HCT116 (cell line): Measurements from ENCODE around the gene TMEM185B.

Experiments used
- CBX3 ChIP-seq: IDR thresholded peaks from 2 replicates; pipeline ENCODE4 v1.6.1; 2012; ENCODE audit warnings: low read depth
- CEBPB ChIP-seq: IDR thresholded peaks from 2 replicates; pipeline ENCODE4 v1.6.1; 2012; ENCODE audit warnings: low read depth
- EZH2 ChIP-seq: fragments of 200-600 bp; sonication (generic); IDR thresholded peaks from 2 replicates; pipeline ENCODE4 v1.6.1; 2017; ENCODE audit warnings: antibody characterized with exemption, mixed run types
- EZH2phosphoT487 ChIP-seq: fragments of 200-600 bp; IDR thresholded peaks from 2 replicates; pipeline ENCODE4 v1.6.1; 2018; ENCODE audit warnings: antibody characterized with exemption, borderline replicate concordance
- JUND ChIP-seq: IDR thresholded peaks from 2 replicates; pipeline ENCODE4 v1.6.1; 2012
- POLR2A ChIP-seq: IDR thresholded peaks from 2 replicates; pipeline ENCODE4 v1.7.0; 2011; ENCODE audit warnings: borderline replicate concordance; ENCODE audit not compliant: insufficient read depth, insufficient read length; ENCODE audit errors: extremely low read depth
- POLR2AphosphoS5 ChIP-seq: IDR thresholded peaks from 2 replicates; pipeline ENCODE4 v1.6.1; 2011; ENCODE audit warnings: mild to moderate bottlenecking, low read depth, low read length, moderate library complexity
- SRF ChIP-seq: IDR thresholded peaks from 2 replicates; pipeline ENCODE4 v1.6.1; 2012; ENCODE audit warnings: low read depth
- TCF7L2 ChIP-seq: IDR thresholded peaks from 2 replicates; pipeline ENCODE4 v1.7.0; 2011; ENCODE audit warnings: borderline replicate concordance, inconsistent platforms; ENCODE audit not compliant: insufficient read depth, insufficient read length; ENCODE audit errors: extremely low read depth
- ZBTB33 ChIP-seq: IDR thresholded peaks from 2 replicates; pipeline ENCODE4 v1.6.1; 2011; ENCODE audit warnings: mild to moderate bottlenecking, low read length, moderate library complexity; ENCODE audit not compliant: insufficient replicate concordance; ENCODE audit errors: extremely low read depth
- ZFX ChIP-seq: fragments of 450-650 bp; IDR thresholded peaks from 2 replicates; pipeline ENCODE4 v1.6.1; 2017
- TF ChIP-seq, protein P1 (sequence below), 3 experiments: fragments of 200-600 bp in 1 of 3; sonication (generic) in 1 of 3; IDR thresholded peaks in 2 of 3; conservative IDR thresholded peaks in 1 of 3; 2 replicates each; pipeline ENCODE4 v1.5.1; 2012 to 2017; ENCODE audit warnings: low read depth in 2 of 3, low read length in 2 of 3, antibody characterized with exemption in 1 of 3, borderline replicate concordance in 1 of 3, control low read depth in 1 of 3, mild to moderate bottlenecking in 1 of 3, mixed read lengths in 1 of 3, mixed run types in 1 of 3, moderate library complexity in 1 of 3; ENCODE audit not compliant: insufficient read depth in 1 of 3
- TF ChIP-seq, protein P2 (sequence below): IDR thresholded peaks from 2 replicates; pipeline ENCODE4 v1.6.1; 2012
- TF ChIP-seq, protein P3 (sequence below): IDR thresholded peaks from 2 replicates; pipeline ENCODE4 v1.6.1; 2012; ENCODE audit warnings: low read depth

GRCh38 chr2:120243211-120243610 is 20.0 kb upstream of the TMEM185B start:
- TF ChIP-seq ZBTB33 = no peak
- TF ChIP-seq, protein P1, sequence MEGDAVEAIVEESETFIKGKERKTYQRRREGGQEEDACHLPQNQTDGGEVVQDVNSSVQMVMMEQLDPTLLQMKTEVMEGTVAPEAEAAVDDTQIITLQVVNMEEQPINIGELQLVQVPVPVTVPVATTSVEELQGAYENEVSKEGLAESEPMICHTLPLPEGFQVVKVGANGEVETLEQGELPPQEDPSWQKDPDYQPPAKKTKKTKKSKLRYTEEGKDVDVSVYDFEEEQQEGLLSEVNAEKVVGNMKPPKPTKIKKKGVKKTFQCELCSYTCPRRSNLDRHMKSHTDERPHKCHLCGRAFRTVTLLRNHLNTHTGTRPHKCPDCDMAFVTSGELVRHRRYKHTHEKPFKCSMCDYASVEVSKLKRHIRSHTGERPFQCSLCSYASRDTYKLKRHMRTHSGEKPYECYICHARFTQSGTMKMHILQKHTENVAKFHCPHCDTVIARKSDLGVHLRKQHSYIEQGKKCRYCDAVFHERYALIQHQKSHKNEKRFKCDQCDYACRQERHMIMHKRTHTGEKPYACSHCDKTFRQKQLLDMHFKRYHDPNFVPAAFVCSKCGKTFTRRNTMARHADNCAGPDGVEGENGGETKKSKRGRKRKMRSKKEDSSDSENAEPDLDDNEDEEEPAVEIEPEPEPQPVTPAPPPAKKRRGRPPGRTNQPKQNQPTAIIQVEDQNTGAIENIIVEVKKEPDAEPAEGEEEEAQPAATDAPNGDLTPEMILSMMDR (IDR thresholded peaks at IDR 0.05 in 2 of 3, conservative IDR thresholded peaks at IDR 0.05 in 1 of 3; ENCODE audit: borderline replicate concordance in 1 of 3, insufficient read depth in 1 of 3, low read depth in 2 of 3, low read length in 2 of 3) = no peak
- TF ChIP-seq EZH2 = no peak
- no peak for TF ChIP-seq ZFX
- TF ChIP-seq POLR2AphosphoS5 = no peak
- TF ChIP-seq, protein P2, sequence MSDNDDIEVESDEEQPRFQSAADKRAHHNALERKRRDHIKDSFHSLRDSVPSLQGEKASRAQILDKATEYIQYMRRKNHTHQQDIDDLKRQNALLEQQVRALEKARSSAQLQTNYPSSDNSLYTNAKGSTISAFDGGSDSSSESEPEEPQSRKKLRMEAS = no peak
- TF ChIP-seq, protein P3, sequence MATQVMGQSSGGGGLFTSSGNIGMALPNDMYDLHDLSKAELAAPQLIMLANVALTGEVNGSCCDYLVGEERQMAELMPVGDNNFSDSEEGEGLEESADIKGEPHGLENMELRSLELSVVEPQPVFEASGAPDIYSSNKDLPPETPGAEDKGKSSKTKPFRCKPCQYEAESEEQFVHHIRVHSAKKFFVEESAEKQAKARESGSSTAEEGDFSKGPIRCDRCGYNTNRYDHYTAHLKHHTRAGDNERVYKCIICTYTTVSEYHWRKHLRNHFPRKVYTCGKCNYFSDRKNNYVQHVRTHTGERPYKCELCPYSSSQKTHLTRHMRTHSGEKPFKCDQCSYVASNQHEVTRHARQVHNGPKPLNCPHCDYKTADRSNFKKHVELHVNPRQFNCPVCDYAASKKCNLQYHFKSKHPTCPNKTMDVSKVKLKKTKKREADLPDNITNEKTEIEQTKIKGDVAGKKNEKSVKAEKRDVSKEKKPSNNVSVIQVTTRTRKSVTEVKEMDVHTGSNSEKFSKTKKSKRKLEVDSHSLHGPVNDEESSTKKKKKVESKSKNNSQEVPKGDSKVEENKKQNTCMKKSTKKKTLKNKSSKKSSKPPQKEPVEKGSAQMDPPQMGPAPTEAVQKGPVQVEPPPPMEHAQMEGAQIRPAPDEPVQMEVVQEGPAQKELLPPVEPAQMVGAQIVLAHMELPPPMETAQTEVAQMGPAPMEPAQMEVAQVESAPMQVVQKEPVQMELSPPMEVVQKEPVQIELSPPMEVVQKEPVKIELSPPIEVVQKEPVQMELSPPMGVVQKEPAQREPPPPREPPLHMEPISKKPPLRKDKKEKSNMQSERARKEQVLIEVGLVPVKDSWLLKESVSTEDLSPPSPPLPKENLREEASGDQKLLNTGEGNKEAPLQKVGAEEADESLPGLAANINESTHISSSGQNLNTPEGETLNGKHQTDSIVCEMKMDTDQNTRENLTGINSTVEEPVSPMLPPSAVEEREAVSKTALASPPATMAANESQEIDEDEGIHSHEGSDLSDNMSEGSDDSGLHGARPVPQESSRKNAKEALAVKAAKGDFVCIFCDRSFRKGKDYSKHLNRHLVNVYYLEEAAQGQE = no peak
- TF ChIP-seq JUND = no peak
- TF ChIP-seq CBX3 = no peak
- no peak for TF ChIP-seq SRF
- no peak for TF ChIP-seq EZH2phosphoT487
- TF ChIP-seq POLR2A = no peak
- no peak for TF ChIP-seq CEBPB
- TF ChIP-seq TCF7L2 = no peak
